Measurements from ENCODE around the gene DRAM2. TPM values are rescaled to one million over a fixed set of nuclear protein-coding genes. Genes with fewer than 3 reads are reported as not detected.

DRAM2 gene
- total and polyA plus RNA-seq, 2 of the 4 experiments (the other 2 are of a cell fraction): 31.4 to 66.3 TPM

GRCh38 chr1:111099289-111099688, 40.6 kb downstream of the DRAM2 start:
- no peaks in the 10 kb centered on the region for H3K9me1 ChIP-seq (ENCODE audit: insufficient read depth, low read length)
- ATAC-seq (ENCODE audit: low read depth) (no peak), DNase-seq (no peak)
- POLR2A ChIA-PET (ENCODE audit: unreplicated experiment): no interaction called here
- no peaks in the 10 kb centered on the region for H4K20me1 ChIP-seq (ENCODE audit: insufficient read depth, low read length)
- H3K14ac ChIP-seq (replicated peaks; ENCODE audit: low read depth, low read length): no peak overlapping the region
- H2AK5ac ChIP-seq (ENCODE audit: low read depth, low read length): no peak overlapping the region
- no peak overlapping the region for H2BK120ac ChIP-seq (ENCODE audit: low read depth, low read length)
- no peak overlapping the region for H2BK15ac ChIP-seq (ENCODE audit: low read depth, low read length)
- BruUV-seq (replicated peaks): no TSS peak
- in situ Hi-C loops (cut with MboI; ENCODE audit: low sequenced_read_pairs): no loop called here
- TF ChIP-seq CEBPB (IDR thresholded peaks at IDR 0.05; ENCODE audit: low read depth, low read length) (no peak), NFE2L2 (IDR thresholded peaks at IDR 0.05; ENCODE audit: low read depth, low read length) (no peak), USF2 (IDR thresholded peaks at IDR 0.05; ENCODE audit: low read depth, low read length) (no peak), BHLHE40 (IDR thresholded peaks at IDR 0.05; ENCODE audit: low read depth, low read length) (no peak), MAFK (IDR thresholded peaks at IDR 0.05; ENCODE audit: low read depth, low read length) (no peak), POLR2A (IDR thresholded peaks at IDR 0.05; ENCODE audit: low read depth, low read length) (no peak), CHD1 (IDR thresholded peaks at IDR 0.05; ENCODE audit: low read depth, low read length) (no peak), MAZ (IDR thresholded peaks at IDR 0.05; ENCODE audit: borderline replicate concordance, low read depth, low read length) (no peak), FOS (IDR thresholded peaks at IDR 0.05; ENCODE audit: low read depth, low read length) (no peak), MXI1 (IDR thresholded peaks at IDR 0.05; ENCODE audit: borderline replicate concordance, low read depth, low read length) (no peak), RFX5 (IDR thresholded peaks at IDR 0.05; ENCODE audit: low read depth, low read length) (no peak), RCOR1 (IDR thresholded peaks at IDR 0.05; ENCODE audit: insufficient replicate concordance, low read length) (no peak)
- TF ChIP-seq, protein P1, sequence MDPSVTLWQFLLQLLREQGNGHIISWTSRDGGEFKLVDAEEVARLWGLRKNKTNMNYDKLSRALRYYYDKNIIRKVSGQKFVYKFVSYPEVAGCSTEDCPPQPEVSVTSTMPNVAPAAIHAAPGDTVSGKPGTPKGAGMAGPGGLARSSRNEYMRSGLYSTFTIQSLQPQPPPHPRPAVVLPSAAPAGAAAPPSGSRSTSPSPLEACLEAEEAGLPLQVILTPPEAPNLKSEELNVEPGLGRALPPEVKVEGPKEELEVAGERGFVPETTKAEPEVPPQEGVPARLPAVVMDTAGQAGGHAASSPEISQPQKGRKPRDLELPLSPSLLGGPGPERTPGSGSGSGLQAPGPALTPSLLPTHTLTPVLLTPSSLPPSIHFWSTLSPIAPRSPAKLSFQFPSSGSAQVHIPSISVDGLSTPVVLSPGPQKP (IDR thresholded peaks at IDR 0.05; ENCODE audit: borderline replicate concordance, low read depth, low read length): no peak
- H3K27ac ChIP-seq (ENCODE audit: insufficient read depth, low read length): no peak overlapping the region
- no peak overlapping the region for H3K4me3 ChIP-seq (ENCODE audit: insufficient read depth, low read depth, low read length)
- H3K56ac ChIP-seq (ENCODE audit: extremely low read depth, insufficient read depth, low read length): no peak overlapping the region
- H3K4ac ChIP-seq (ENCODE audit: low read depth, low read length): no peak overlapping the region
- dilution Hi-C loops (cut with HindIII; ENCODE audit: low sequenced_read_pairs, unreplicated experiment): no loop called here
- no peak overlapping the region for H2AFZ ChIP-seq (replicated peaks; ENCODE audit: low read length, poor library complexity)
- H3K27me3 ChIP-seq (ENCODE audit: control insufficient read depth, insufficient read depth, low read length): no peaks in the 10 kb centered on the region
- no peak overlapping the region for H4K5ac ChIP-seq (ENCODE audit: low read depth, low read length)
- no peak overlapping the region for H2AK9ac ChIP-seq (replicated peaks; ENCODE audit: low read depth, low read length, poor library complexity)
- CTCF ChIA-PET: no interaction called here
- H3K18ac ChIP-seq (ENCODE audit: low read depth, low read length): no peak overlapping the region
- no peak overlapping the region for H3K23ac ChIP-seq (ENCODE audit: low read depth, low read length)
- intact Hi-C loops (cut with micrococcal nuclease): no loop called here
- H3K4me1 ChIP-seq (ENCODE audit: control insufficient read depth, insufficient read depth, low read length): no peaks in the 10 kb centered on the region
- no peak overlapping the region for H3K9ac ChIP-seq (ENCODE audit: low read depth, low read length)
- H4K8ac ChIP-seq (ENCODE audit: low read depth in 2 of 2, low read length in 2 of 2): no peak overlapping the region
- H4K91ac ChIP-seq (ENCODE audit: insufficient read depth, low read depth, low read length): no peak overlapping the region
- no peak overlapping the region for H2BK5ac ChIP-seq (ENCODE audit: low read depth, low read length, poor library complexity, severe bottlenecking)
- 80% methylated on average over 1 of the region's 1 CpG; no CpG with 5 or more reads in 1 of the 2 experiments for WGBS, 2 experiments (ENCODE audit: extremely low coverage in 2 of 2, insufficient read length in 1 of 2)
- peaks cover 7% of the 10 kb centered on the region for H3K9me3 ChIP-seq (ENCODE audit: control insufficient read depth, insufficient read depth, low read length)
- H2BK20ac ChIP-seq (ENCODE audit: low read depth, low read length): no peak overlapping the region
- no peaks in the 10 kb centered on the region for H3K79me1 ChIP-seq (ENCODE audit: low read depth in 1 of 2, low read length in 2 of 2)
- no peaks in the 10 kb centered on the region for H3K36me3 ChIP-seq (ENCODE audit: control insufficient read depth, insufficient read depth, low read length)
- H3K4me2 ChIP-seq (ENCODE audit: low read depth, low read length): no peak overlapping the region
